Activated CD8-positive, alpha-beta memory T cell treated with anti-CD3 and anti-CD28 coated beads for 4 hours (primary cell): ENCODE results near the gene RAPGEF5.

Source experiments
- DNase-seq, 2 donors: peaks; one replicate each; pipeline ENCODE4 v3.0.0-alpha.2; 2020; ENCODE audit warnings: low read depth in 2 of 2

Gene RAPGEF5

DNA sequence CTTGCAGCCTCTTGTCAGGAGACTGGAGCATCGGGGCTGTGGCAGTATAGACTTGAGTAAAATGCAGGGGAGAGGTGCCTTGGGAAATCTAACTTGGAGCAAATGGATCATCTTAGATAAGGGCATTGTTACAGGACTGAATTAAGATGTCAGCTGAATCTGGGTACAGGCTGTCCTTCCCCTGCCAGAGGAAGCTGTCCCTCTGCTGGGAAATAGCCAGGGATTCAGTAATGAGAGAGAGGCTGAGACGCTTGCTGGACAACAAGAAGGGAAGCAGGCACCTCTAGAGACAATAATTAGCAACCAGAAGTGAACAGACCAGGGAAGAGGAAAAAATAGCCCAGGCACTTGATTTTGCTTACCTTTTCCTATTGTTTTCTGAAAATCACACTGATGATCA, 20.7 kb upstream of the RAPGEF5 start:
- DNase-seq, result no peak

DNA sequence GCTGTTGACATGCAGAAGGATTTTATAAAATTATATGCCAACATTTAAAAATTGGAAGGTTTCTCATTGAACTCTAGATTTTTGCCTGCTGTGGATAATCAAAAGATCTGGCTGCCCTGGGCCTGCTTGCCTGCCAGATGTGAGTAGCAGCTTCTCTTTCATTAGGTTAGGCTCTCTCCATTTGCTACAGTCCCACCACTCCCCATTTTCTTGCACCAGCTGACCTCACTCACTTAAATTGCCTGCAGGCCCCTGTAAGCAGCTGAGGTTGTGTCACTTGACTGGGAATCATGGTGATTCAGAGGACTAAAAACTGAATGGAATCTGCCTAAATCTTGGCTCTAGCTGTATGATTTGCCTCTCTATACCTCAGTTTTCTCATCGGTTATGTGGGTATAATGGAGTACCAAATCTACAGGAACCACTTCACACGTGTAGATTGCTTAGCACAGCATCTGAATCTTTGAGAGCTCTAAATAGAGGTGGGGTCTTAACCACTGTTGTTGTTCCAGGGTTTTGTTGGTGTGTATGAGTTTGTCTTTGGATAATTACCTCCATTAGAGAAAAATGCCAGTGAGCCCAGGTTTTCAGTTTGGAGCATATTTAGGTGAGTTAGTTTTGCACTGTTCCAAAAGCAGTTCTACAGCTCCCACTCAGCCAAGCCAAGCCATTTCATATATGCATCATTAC, 18.6 kb upstream of the RAPGEF5 start:
- DNase-seq, result no peak

DNA sequence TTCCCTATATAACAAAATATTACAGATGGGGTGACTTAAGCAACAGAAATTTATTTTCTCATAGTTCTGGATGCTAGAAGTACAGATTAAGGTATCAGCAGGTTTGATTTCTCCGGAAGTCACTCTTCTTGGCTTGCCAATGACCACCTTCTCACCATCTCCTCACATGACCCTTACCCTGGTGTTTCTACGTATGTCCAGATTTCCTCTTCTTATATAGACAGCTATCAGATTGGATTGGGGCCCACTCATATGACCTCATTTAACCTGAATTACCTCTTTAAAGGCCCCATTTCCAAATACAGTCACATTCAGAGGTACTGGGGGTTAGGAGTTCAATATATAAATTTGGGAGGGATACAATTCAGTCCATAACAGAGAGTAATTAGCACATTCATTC, 17.0 kb upstream of the RAPGEF5 start:
- DNase-seq, result no peak

DNA sequence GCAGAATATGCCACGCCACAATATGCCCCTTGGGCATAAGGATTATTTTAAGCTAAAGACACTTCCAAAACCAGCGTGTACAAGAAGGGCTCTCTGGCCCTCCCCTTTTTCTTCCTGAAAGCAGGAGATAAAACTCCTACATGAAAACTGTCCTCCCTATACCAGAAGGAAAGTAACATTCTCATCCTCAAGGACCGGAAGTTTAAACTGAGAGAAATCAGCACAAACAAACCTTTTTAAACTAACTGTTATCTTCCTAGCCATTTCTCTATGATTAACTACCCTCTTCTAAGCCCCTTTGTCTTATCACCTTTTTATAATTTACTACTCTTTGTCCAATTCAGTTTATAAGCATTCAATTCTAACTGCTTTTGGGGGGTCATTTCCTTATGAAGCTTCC, 16.4 kb upstream of the RAPGEF5 start:
- DNase-seq, result no peak

DNA sequence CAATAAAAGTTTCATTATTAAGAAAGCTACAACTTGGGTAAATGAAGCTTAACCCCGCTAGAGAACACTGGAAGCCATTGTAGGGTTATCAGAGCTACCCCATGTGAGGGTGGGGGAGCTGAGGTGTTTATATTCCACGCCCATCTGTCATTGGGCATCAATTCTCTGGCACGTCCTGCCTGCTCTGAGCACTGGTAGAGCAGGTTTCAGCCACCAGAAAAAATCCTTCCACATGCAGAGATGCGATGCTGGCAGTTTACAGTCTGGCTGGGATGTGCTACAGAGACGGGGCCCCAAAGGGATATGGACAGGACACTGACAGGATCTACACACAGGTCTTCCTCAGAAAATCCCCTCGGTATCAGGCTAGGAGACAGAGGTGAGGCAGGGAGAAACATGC, 15.9 kb upstream of the RAPGEF5 start:
- no peak for DNase-seq

DNA sequence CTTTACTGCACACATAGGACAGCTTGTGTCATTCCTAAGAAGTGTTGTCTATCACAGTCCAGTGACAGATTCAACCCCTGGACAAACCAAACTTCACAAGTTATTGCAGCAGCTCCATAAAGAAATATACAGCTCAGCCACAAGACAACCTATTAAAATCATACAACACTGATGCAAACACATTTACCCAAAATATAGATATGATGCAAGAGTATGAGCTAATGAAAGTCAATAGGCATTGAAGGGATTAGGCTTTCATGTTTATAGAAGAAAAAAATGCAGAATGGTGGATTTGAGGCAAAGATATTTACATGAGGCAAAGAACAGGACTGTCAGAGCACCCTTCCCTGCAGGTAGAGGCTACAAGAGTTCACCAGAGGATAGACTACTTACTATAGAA, 14.9 kb upstream of the RAPGEF5 start:
- DNase-seq, result no peak

DNA sequence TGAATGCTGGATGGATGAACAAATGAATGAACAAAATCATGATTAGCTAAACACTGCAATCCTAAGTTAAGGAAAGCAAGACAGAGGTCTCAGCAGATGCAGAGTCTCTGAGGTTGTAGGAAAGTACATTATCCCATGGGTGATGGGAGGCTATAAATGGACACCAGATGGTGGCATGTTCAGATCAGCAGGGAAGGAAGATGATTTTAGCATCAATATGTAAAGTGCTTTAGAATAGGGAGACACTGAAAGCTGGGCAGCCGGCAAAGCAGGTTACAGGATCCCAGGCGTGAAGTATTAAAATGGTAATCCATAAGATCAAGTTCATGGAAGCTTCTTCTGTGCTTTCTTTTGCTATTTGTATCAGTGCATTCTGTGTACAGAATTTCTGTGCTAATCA, 7.9 kb upstream of the RAPGEF5 start:
- DNase-seq, result no peak

DNA sequence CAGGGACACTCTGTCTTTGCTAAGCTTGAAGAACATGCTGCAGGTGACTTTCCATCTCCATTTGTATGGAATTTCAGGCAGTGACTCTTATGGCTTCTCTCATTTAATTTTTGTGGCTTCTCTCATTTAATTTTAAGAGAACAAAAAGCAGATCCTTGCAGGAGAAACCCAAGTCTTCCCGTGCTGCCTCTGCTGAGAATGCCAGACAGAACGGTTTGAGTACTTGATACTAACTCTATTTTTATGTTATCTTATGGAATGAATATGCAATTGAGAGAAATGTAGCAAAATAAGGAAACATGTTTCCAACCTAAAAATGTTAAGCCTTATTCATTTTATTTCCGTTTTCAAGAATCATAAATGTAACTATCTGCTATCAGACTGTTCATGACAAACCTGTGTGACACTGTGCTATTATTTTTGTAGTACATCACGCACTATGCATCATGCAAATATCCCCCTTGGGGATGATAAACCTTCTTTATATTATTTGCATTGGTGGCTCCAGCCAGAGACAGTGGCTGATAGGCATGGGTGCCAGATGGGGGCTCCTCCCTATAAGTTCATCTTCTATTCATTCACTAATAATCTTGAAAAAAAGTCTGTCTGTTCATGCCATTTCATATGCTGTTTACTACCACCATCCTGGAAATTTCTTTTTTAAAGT, 6.9 kb upstream of the RAPGEF5 start:
- DNase-seq, result no peak

DNA sequence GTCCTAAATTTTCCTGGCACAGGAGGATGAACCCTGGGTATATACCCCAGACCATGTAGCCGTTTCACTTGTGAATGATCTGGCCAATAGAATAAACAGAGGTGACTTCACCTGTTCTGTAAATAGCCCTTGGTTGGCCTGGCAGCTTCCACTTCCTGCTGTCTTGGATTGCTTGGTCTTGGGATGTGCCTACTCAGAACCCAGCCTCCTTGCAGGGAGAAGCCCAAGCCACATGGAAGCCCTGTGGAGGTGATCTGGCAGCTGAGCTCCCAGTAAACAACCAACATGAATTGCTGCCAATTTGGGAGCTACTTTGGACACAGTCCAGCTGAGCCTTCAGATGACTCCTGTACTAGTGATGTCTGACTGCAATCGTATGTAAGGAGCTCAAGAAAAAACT, 4.8 kb upstream of the RAPGEF5 start:
- no peak for DNase-seq

DNA sequence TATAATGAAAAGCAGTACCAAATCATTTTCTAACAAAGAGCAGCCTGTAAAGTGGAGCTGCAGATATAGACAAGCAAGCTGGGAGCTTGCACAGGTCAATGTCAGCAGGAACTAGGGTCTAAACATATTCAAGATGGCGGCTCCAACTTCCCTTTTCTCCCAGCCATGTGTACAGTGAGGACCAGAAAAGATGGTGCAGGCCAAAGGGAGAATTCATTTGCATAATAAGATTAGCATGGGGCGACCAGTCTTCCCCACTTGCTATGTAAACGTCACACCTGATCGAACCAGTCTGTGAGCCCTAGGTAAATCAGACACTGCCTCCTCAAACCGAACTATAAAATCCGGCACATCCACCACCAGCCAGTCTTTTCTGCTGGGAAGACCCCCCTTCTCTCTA, 4.4 kb upstream of the RAPGEF5 start:
- DNase-seq, result no peak

DNA sequence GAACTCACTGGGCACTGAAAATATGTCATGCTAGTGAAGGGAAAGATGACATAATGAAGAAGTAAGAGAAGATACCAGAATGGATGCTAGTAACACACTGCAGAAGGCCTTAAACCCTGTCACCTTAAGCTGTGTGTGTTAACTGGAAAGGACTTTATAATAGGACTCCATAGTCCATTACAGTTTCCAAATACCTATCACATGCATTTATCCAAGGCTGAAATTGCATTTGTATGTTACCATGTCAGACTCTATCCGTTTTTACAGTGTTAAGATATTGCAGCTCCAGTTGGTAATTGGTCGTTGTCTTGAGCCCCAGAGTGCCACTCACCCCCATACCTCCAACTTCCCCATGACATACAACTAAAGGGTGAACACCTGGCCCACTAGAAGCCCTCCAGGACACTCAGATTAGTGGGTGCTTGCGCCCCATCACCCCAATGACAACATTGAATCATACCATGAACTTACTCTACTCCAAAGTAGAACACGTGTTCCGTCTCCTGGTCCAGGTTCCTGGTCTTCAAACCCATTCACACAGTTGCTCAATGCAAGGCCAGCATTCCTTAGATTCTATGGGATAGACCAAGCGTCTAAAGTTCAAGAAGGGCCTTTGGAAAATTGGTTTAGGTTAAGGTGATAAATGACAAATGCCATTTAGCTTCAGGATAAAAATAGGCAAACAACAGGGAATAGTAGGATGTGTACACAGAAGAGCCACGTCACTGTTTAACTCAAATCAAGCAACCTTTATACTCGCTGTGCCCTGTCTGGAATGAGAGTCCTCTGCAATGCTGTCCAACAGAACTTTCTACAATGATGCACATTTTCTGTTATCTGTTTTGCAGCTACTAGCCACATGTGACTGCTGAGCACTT, 2.1 kb upstream of the RAPGEF5 start:
- DNase-seq, result no peak

DNA sequence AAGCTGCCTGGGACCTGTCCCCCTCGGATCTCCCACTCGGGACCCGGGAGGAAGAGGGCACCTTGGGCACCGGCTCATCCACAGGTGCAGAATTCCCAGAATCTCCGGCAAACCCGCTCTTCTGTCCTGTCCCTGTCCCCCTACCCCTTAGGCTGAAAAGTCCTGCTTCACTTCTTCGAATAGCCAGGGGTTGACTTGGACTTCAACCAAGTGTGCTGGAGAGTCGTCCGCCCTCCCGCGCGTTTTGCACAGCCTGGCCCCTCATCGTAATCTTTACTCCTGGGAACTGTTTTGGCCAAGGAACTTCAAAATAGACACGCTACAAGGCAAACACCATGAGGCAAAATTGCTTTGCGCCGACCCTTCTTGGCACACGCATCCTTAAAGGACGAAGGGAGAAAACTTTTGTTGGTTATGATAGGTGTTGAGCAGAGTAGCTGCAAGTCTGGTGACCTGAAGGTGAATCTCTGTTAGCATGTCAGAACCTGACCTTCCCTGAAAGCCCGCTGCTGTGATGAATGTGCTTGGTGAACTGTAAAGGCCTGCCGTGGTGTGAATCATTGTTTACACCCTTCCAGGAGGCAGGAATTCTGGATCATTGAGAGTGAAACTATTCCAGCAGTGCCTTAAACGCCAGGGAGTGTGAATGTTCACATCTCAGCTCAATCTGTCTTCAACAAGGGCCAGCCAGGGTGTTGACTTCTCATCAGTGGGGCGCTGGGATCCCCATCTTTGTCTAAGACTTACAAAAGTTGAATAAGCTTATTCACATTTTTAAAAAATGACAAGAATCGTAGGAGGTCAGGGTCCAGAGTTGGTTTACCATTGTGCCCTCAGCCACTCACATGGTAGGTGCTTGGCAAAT, 589 bp upstream of the RAPGEF5 start:
- no peak for DNase-seq

DNA sequence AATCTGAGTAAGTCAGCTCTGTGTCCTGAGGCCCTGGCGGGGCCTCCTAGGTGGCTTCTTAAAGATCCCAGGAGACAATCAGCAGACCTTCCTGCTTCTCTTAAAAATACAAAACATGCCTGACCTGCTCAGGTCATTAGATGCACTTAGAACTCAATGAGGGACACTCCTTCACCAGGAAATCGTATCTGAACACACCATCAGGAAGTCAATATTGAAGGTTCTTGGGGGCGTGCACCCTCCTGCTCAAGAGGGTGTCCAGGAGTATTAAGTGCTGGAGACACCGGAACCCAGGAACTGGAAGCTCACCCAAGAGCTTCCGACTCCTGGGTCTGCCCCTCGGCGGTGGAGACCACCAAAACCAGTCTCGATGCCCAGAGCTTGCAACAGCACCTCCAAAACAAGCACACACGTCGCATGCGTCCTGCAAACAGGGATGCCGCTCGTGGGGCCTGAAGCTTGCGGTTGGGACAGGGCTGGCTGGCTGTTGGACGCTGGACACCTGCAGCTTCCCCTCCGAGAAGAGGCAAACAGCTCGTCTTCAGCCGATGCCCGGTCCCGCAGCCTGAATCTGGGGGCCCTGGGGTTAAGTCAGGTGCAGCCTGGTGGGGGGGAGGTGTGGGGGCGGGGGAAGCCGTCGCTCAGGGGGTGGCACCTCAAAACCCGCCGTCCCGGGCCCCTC, 803 bp downstream of the RAPGEF5 start:
- no peak for DNase-seq

DNA sequence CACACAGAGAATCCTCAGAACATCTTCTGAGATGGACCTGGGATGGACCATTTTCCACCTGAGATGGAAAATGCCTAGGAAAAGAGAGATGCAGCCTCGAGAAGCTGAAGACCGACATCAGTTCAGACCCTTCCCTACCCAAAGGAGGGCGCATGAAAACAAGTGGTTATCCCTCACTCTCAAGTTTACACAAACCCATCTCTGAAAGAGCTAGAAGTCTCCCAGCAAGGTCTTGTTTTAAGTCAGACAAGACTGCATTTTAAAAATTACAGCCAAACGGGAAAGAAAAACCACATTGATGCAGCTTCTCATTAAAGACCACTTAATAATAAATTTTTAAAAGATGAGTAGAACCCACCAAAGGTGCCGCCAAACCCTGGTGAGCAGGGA, 1.3 kb downstream of the RAPGEF5 start:
- DNase-seq, result no peak

DNA sequence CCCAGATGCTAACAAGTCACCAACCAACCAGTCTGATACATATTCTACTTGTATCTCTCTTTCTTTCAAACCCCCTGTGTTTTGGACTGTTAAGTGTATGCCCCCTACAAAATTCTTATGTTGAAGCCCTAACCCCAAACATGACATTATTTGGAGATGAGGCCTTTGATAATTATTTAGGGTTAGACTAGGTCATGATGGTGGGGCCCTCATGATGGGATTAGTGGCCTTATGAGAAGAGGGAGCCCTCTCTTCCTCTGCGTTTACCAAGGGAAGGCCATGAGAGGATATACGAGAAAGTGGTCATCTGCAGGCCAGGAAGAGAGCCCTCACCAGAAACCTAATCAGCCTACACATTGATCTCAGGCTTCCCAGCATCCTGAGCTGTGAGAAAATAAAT, 2.5 kb downstream of the RAPGEF5 start:
- no peak for DNase-seq

DNA sequence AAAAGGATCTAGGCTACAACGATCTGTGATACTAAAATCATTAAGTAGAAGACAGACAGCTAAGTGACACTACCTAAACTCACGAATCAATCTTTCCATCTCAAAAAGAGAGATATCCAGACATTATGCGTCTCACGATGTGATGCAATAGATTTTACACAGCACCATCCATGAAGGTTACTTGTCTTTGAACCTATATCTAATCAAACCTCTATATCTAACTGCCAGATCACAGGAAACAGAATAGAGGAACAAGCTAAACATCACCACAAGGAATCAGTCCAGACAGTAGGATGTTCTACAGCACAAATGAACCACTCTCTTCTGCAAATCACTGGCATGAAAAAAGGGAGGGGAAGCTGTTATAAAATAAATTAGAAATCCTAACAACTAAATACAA, 4.1 kb downstream of the RAPGEF5 start:
- no peak for DNase-seq

DNA sequence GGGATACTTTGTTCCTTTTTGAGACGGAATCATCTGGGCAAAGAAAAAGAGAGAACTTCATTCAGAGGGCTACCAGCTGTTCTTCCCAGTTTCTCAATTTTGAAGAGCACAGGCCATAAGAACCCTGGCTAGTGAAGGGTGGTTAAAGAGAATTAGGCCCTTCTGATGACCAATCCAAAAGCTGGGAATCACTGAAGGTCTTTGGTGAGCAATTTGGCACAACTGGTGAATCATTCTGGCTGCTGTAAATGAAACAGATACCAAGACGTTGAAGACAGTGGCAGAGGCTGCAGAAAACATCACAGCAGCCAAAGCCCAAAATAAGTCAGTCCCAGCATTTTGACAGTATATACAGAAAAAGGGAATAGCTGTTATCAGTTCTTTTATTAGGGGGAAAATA, 5.1 kb downstream of the RAPGEF5 start:
- no peak for DNase-seq

DNA sequence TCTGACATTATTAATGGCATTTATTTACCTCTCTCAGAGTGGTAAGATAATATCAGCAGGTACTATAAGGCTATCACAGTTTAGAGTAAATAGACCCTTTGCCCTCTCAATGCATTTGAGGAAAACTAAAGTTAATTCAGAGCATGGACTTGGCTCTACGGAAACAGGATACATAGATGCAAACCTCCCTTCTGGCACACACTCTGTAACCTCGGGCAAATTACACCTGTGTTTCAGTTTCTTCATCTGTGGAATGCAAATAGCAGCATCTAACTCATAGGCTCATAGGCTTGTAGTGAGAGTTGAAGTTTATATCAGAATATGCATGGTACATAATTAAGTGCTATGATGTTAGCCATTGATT, 5.6 kb downstream of the RAPGEF5 start:
- DNase-seq, result no peak

DNA sequence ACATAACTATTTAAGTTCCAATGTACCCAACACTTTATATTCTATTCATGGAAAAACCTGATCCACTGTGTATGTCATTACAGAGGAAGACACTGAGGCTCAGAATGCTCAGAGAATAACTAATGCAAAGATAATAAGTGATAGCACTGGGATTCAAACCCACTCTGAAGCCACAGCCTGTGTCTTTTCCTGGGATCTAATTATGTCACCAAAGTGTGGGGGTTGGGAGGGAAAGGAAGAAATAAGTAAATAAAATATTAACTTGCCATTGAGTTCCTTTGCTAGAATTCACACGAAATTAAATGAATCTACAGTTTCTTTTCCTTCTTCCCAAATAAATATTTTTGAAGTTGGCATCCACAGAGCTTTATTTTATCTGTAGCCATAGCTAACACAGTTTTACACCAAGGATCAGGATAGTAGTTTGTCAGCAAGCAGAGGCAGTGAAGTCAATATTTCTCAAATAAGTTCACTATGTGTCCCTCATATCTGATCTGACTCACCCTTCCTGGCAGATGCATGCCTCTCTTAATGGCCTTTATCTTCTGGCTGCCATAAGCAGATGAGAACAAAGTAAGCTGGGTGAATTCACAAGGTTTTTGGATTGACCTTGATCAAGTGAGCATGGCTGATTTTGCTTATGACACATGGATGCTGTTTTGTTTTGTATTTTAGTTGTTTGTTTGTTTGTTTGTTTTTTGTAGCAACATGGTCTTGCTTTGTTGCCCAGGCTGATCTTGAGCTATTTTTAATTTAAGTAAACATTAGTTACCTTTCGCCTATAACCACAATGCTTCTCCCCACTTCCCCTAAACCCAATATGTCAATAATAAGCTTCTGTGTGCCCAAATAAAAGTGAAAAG, 6.3 kb downstream of the RAPGEF5 start:
- DNase-seq, result no peak

DNA sequence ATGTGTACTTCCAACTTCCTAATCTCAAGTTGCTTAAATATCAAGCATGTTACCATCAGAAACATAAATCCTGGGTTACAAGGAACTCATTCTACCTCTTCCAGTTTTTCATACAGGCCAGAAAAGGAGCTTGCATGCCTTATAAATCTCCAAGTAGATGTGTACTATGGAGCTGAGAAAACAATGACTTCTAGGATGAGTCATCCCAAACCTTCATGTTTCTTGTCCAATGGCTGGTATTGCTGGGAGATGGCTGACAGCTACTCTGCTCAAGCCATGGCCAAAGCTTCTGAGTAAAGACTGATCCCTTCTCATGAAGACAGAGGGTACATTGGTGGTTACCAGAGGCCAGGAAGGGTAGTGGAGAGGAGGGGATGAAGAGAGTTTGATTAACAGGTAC, 8.6 kb downstream of the RAPGEF5 start:
- DNase-seq, result no peak
